Kidney capillary endothelial cell (primary cell): Measurements from ENCODE around the gene SLC26A4.

Experiments
- DNase-seq: peaks from one replicate; pipeline ENCODE4 v3.0.0-alpha.2; 2018; ENCODE audit warnings: low spot score

SLC26A4 gene

GRCh38 chr7:107751113-107751512 is 90.5 kb downstream of the SLC26A4 start:
- DNase-seq = no peak

- no peak for DNase-seq
These were observed 94.0 kb downstream of the SLC26A4 start for GRCh38 chr7:107754642-107755041.

- no peak for DNase-seq
These were observed 98.0 kb downstream of the SLC26A4 start for GRCh38 chr7:107758667-107759066.

GRCh38 chr7:107767391-107767790 is 106.8 kb downstream of the SLC26A4 start:
- DNase-seq = no peak
